HL-60 (cell line): ENCODE data around the gene SH3TC2.

Experiments
- GABPA ChIP-seq: IDR thresholded peaks from 2 replicates; pipeline ENCODE4 v1.6.1; 2012; ENCODE audit warnings: low read depth
- POLR2AphosphoS5 ChIP-seq: IDR thresholded peaks from 2 replicates; pipeline ENCODE4 v1.6.1; 2012; ENCODE audit warnings: low read depth
- REST ChIP-seq: IDR thresholded peaks from 2 replicates; pipeline ENCODE4 v1.6.1; 2012; ENCODE audit warnings: low read depth; ENCODE audit not compliant: insufficient replicate concordance
- SPI1 ChIP-seq: IDR thresholded peaks from 2 replicates; pipeline ENCODE4 v1.6.1; 2012; ENCODE audit warnings: low read depth, mild to moderate bottlenecking, borderline replicate concordance
- TF ChIP-seq, protein P1 (sequence below): IDR thresholded peaks from one replicate; pipeline ENCODE4 v1.5.1; 2011; ENCODE audit warnings: low read length, control low read depth, inconsistent platforms; ENCODE audit not compliant: insufficient read depth

- TF ChIP-seq, protein P1, sequence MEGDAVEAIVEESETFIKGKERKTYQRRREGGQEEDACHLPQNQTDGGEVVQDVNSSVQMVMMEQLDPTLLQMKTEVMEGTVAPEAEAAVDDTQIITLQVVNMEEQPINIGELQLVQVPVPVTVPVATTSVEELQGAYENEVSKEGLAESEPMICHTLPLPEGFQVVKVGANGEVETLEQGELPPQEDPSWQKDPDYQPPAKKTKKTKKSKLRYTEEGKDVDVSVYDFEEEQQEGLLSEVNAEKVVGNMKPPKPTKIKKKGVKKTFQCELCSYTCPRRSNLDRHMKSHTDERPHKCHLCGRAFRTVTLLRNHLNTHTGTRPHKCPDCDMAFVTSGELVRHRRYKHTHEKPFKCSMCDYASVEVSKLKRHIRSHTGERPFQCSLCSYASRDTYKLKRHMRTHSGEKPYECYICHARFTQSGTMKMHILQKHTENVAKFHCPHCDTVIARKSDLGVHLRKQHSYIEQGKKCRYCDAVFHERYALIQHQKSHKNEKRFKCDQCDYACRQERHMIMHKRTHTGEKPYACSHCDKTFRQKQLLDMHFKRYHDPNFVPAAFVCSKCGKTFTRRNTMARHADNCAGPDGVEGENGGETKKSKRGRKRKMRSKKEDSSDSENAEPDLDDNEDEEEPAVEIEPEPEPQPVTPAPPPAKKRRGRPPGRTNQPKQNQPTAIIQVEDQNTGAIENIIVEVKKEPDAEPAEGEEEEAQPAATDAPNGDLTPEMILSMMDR: no peak
- TF ChIP-seq POLR2AphosphoS5 (no peak), REST (no peak), GABPA (no peak), SPI1 (no peak; the same call in 1 of the 2 replicates)
These were observed 26.7 kb downstream of the SH3TC2 start for GRCh38 chr5:149036168-149036567.
